ENCODE results near the gene WWC1. TPM values are rescaled to one million over a fixed set of nuclear protein-coding genes. Genes with fewer than 3 reads are reported as not detected.

The WWC1 gene
- total and polyA plus RNA-seq, 4 donors = 48.4 to 77.0 (median 56.2) TPM

GRCh38 chr5:168374532-168374931 is 83.1 kb downstream of the WWC1 start:
- no peak for DNase-seq
- H3K4me1 ChIP-seq (ENCODE audit: control insufficient read depth in 5 of 5, insufficient read depth in 5 of 5, low read length in 5 of 5) = peaks cover 0 to 3% (median 0%) of the 10 kb centered on the region in 5 donors

DNA sequence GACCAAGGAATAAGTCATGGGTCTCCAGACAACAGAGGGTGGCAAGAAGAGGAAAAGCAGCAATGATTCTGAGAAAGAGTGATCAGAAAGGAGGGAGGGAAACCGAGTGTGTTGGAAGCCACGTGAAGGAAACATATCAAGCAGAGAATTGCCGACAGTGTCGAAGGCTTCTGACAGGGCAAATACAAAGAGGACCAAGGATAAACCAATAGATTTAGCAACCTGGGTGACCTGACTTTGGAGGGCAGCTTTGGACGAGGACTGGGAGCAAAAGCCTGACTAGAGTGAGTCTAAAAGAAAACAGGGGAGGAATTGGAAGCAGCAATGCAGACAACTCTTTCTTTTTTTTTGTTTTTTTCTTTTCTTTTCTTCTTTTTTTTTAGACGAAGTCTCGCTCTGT is 83.8 kb downstream of the WWC1 start:
- H3K27me3 ChIP-seq (ENCODE audit: control insufficient read depth in 3 of 3, insufficient read depth in 3 of 3, low read length in 2 of 3) = no peaks in the 10 kb centered on the region
- 82 to 84% methylated on average over 7 of the region's 7 CpGs for WGBS, 2 donors
- H3K4me1 ChIP-seq (ENCODE audit: control insufficient read depth in 5 of 5, insufficient read depth in 5 of 5, low read length in 5 of 5) = peaks cover 0 to 3% (median 0%) of the 10 kb centered on the region in 5 donors
- TF ChIP-seq, protein P1, sequence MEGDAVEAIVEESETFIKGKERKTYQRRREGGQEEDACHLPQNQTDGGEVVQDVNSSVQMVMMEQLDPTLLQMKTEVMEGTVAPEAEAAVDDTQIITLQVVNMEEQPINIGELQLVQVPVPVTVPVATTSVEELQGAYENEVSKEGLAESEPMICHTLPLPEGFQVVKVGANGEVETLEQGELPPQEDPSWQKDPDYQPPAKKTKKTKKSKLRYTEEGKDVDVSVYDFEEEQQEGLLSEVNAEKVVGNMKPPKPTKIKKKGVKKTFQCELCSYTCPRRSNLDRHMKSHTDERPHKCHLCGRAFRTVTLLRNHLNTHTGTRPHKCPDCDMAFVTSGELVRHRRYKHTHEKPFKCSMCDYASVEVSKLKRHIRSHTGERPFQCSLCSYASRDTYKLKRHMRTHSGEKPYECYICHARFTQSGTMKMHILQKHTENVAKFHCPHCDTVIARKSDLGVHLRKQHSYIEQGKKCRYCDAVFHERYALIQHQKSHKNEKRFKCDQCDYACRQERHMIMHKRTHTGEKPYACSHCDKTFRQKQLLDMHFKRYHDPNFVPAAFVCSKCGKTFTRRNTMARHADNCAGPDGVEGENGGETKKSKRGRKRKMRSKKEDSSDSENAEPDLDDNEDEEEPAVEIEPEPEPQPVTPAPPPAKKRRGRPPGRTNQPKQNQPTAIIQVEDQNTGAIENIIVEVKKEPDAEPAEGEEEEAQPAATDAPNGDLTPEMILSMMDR (IDR thresholded peaks at IDR 0.05; ENCODE audit: control extremely low read depth, extremely low read depth) = no peak
- H3K9me3 ChIP-seq (ENCODE audit: control insufficient read depth in 4 of 4, insufficient read depth in 3 of 4, low read length in 3 of 4) = no peaks in the 10 kb centered on the region
- H3K27ac ChIP-seq (ENCODE audit: low read depth in 1 of 2, low read length in 1 of 2) = no peak overlapping the region
- no peak overlapping the region for H3K9ac ChIP-seq (ENCODE audit: insufficient read depth in 1 of 2, low read length in 2 of 2)
- no peaks in the 10 kb centered on the region for H3K36me3 ChIP-seq (ENCODE audit: control insufficient read depth in 4 of 4, insufficient read depth in 4 of 4, low read length in 4 of 4)
- ATAC-seq (ENCODE audit: insufficient read depth, low FRiP score) (no peak), DNase-seq (no peak)
- H3K4me3 ChIP-seq = no peak overlapping the region

More at GRCh38 chr5:168374532-168374931, 83.1 kb downstream of the WWC1 start:
- Histone ChIP-seq H3K4me3 (no peak overlapping the region), H3K27ac (ENCODE audit: low read depth in 1 of 2, low read length in 1 of 2) (no peak overlapping the region), H3K36me3 (ENCODE audit: control insufficient read depth in 4 of 4, insufficient read depth in 4 of 4, low read length in 4 of 4) (no peaks in the 10 kb centered on the region), H3K9me3 (ENCODE audit: control insufficient read depth in 4 of 4, insufficient read depth in 3 of 4, low read length in 3 of 4) (no peaks in the 10 kb centered on the region), H3K27me3 (ENCODE audit: control insufficient read depth in 3 of 3, insufficient read depth in 3 of 3, low read length in 2 of 3) (no peaks in the 10 kb centered on the region), H3K9ac (ENCODE audit: insufficient read depth in 1 of 2, low read length in 2 of 2) (no peak overlapping the region)
- TF ChIP-seq, protein P1 (IDR thresholded peaks at IDR 0.05; ENCODE audit: control extremely low read depth, extremely low read depth) = no peak
- peak; percentile 19 for ATAC-seq (ENCODE audit: insufficient read depth, low FRiP score)
- 94 to 96% methylated on average over 4 of the region's 4 CpGs for WGBS, 2 donors

GRCh38 chr5:168377525-168377924 is 86.1 kb downstream of the WWC1 start:
- H3K36me3 ChIP-seq (ENCODE audit: control insufficient read depth in 4 of 4, insufficient read depth in 4 of 4, low read length in 4 of 4) = no peaks in the 10 kb centered on the region
- H3K27me3 ChIP-seq (ENCODE audit: control insufficient read depth in 3 of 3, insufficient read depth in 3 of 3, low read length in 2 of 3) = no peaks in the 10 kb centered on the region
- no peak for ATAC-seq (ENCODE audit: insufficient read depth, low FRiP score)
- no peaks in the 10 kb centered on the region for H3K4me1 ChIP-seq (ENCODE audit: control insufficient read depth in 5 of 5, insufficient read depth in 5 of 5, low read length in 5 of 5)
- no peak for DNase-seq
- no peaks in the 10 kb centered on the region for H3K9me3 ChIP-seq (ENCODE audit: control insufficient read depth in 4 of 4, insufficient read depth in 3 of 4, low read length in 3 of 4)
- H3K9ac ChIP-seq (ENCODE audit: insufficient read depth in 1 of 2, low read length in 2 of 2) = no peak overlapping the region
- TF ChIP-seq, protein P1 (IDR thresholded peaks at IDR 0.05; ENCODE audit: control extremely low read depth, extremely low read depth) = no peak
- 84 to 86% methylated on average over 2 of the region's 2 CpGs for WGBS, 2 donors
- no peak overlapping the region for H3K4me3 ChIP-seq
- H3K27ac ChIP-seq (ENCODE audit: low read depth in 1 of 2, low read length in 1 of 2) = no peak overlapping the region

- WGBS, 2 donors = 91 to 92% methylated on average over 4 of the region's 4 CpGs
- Histone ChIP-seq H3K27ac (ENCODE audit: low read depth in 1 of 2, low read length in 1 of 2) (peak overlapping the region in 1 of 2 donors; percentile 39), H3K36me3 (ENCODE audit: control insufficient read depth in 4 of 4, insufficient read depth in 4 of 4, low read length in 4 of 4) (no peaks in the 10 kb centered on the region), H3K4me3 (no peak overlapping the region), H3K27me3 (ENCODE audit: control insufficient read depth in 3 of 3, insufficient read depth in 3 of 3, low read length in 2 of 3) (no peaks in the 10 kb centered on the region), H3K9ac (ENCODE audit: insufficient read depth in 1 of 2, low read length in 2 of 2) (no peak overlapping the region), H3K4me1 (ENCODE audit: control insufficient read depth in 5 of 5, insufficient read depth in 5 of 5, low read length in 5 of 5) (no peaks in the 10 kb centered on the region), H3K9me3 (ENCODE audit: control insufficient read depth in 4 of 4, insufficient read depth in 3 of 4, low read length in 3 of 4) (no peaks in the 10 kb centered on the region)
- TF ChIP-seq, protein P1 (IDR thresholded peaks at IDR 0.05; ENCODE audit: control extremely low read depth, extremely low read depth) = no peak
- ATAC-seq (ENCODE audit: insufficient read depth, low FRiP score) (no peak), DNase-seq (no peak)
Measured at GRCh38 chr5:168378741-168379140, 87.3 kb downstream of the WWC1 start.
